Measurements from ENCODE around the gene HAGHL.

Gene HAGHL

GRCh38 chr16:726438-727290 is at the start of gene HAGHL, which contains the start of gene CCDC78:
TSS of gene HAGHL (plus strand) at chr16:727106. CDS start at chr16:727510, 404 bp downstream.
TSS of gene CCDC78 (minus strand) at chr16:726443. CDS start at chr16:726367, 76 bp downstream.
- no peak for DNase-seq (ENCODE audit: low spot score)

- DNase-seq (ENCODE audit: low spot score), result no peak
These were observed 49.4 kb upstream of the HAGHL start for GRCh38 chr16:677316-678190.

GRCh38 chr16:678209-678857 is 48.6 kb upstream of the HAGHL start:
- DNase-seq (ENCODE audit: low spot score), result no peak

GRCh38 chr16:678858-679813 is 47.8 kb upstream of the HAGHL start:
- peak; percentile 45 for DNase-seq (ENCODE audit: low spot score)

- DNase-seq (ENCODE audit: low spot score), result peak; percentile 67
These were observed 46.9 kb upstream of the HAGHL start, which contains the start of gene STUB1 for GRCh38 chr16:679814-680624. TSS of gene STUB1 (plus strand) at chr16:680410. CDS start at chr16:680526, 116 bp downstream.

GRCh38 chr16:680625-680945 is 46.3 kb upstream of the HAGHL start:
- no peak for DNase-seq (ENCODE audit: low spot score)

GRCh38 chr16:680967-681745 is 45.8 kb upstream of the HAGHL start:
- DNase-seq (ENCODE audit: low spot score), result no peak

- DNase-seq (ENCODE audit: low spot score), result no peak
These were observed 45.0 kb upstream of the HAGHL start for GRCh38 chr16:681746-682427.

- no peak for DNase-seq (ENCODE audit: low spot score)
These were observed 44.2 kb upstream of the HAGHL start for GRCh38 chr16:682493-683395.

GRCh38 chr16:683396-684070 is 43.4 kb upstream of the HAGHL start:
- DNase-seq (ENCODE audit: low spot score), result no peak

GRCh38 chr16:684071-684794 is 42.7 kb upstream of the HAGHL start, which contains the start of gene JMJD8:
TSS of gene JMJD8 (minus strand) at chr16:684334. CDS start at chr16:684319, 15 bp downstream.
- DNase-seq (ENCODE audit: low spot score), result peak; percentile 94

- no peak for DNase-seq (ENCODE audit: low spot score)
These were observed 41.8 kb upstream of the HAGHL start for GRCh38 chr16:684961-685696.

GRCh38 chr16:685967-686366 is 40.9 kb upstream of the HAGHL start:
- no peak for DNase-seq (ENCODE audit: low spot score)

- DNase-seq (ENCODE audit: low spot score), result no peak
These were observed 40.2 kb upstream of the HAGHL start for GRCh38 chr16:686459-687260.

GRCh38 chr16:687499-687898 is 39.4 kb upstream of the HAGHL start:
- DNase-seq (ENCODE audit: low spot score), result no peak

All from COLO829 (cell line).